Ovary (tissue), 3 donors: ENCODE measurements around the gene TOB1.

Experiments
- CTCF ChIP-seq, 3 donors: fragments of 450-650 bp in 2 of 3; fragments of 200-600 bp in 1 of 3; IDR thresholded peaks; one replicate each; pipeline versions ENCODE4 v1.5.1 to v1.8.0; 2016 to 2022; ENCODE audit warnings: antibody characterized with exemption in 3 of 3, mild to moderate bottlenecking in 1 of 3
- EP300 ChIP-seq: sonication (generic); formaldehyde crosslinking; IDR thresholded peaks from one replicate; pipeline ENCODE4 v1.6.1; 2017; ENCODE audit warnings: antibody characterized with exemption
- POLR2A ChIP-seq: fragments of 450-650 bp; IDR thresholded peaks from one replicate; pipeline ENCODE4 v1.6.1; 2017; ENCODE audit warnings: antibody characterized with exemption, mild to moderate bottlenecking, moderate library complexity
- donor health status: DM: no; HTN: no; CAD: no.

GRCh38 chr17:50902372-50903353, 36.5 kb upstream of the TOB1 start:
- TF ChIP-seq POLR2A (no peak), CTCF (IDR thresholded peaks at IDR 0.05) (no peak), EP300 (no peak)
